Stomach (tissue), 9 donors: ENCODE measurements around the gene PLEKHG1. TPM values are rescaled to one million over a fixed set of nuclear protein-coding genes. Genes with fewer than 3 reads are reported as not detected.
A peak's percentile ranks its signal among the peaks of the same experiment; 100 is the strongest.

Source experiments
- DNase-seq, 2 donors: peaks; one replicate each; pipeline versions ENCODE4 v3.0.0 to v3.0.0-alpha.2; 2013 to 2019
- H3K27ac ChIP-seq, 5 donors: fragments of 200-600 bp in 4 of 5; sonication (generic) in 4 of 5; one replicate each; pipeline ENCODE4 v1.5.1; 2013 to 2019; ENCODE audit warnings: mild to moderate bottlenecking in 1 of 5, moderate library complexity in 1 of 5
- H3K27me3 ChIP-seq, 3 donors: fragments of 200-600 bp; sonication (generic); one replicate each; pipeline ENCODE4 v1.5.1; 2017 to 2019; ENCODE audit warnings: mixed run types in 1 of 3
- H3K36me3 ChIP-seq, 4 donors: fragments of 200-600 bp; sonication (generic); 1 replicate in 3 of 4; 2 replicates in 1 of 4; pipeline ENCODE4 v1.5.1; 2016 to 2019
- H3K4me1 ChIP-seq, 4 donors: fragments of 200-600 bp; sonication (generic); one replicate each; pipeline ENCODE4 v1.5.1; 2016 to 2019
- H3K4me3 ChIP-seq, 4 donors: fragments of 200-600 bp; sonication (generic) in 3 of 4; one replicate each; pipeline ENCODE4 v1.5.1; 2016 to 2019; ENCODE audit warnings: mild to moderate bottlenecking in 1 of 4
- H3K9me3 ChIP-seq, 4 donors: fragments of 200-600 bp; sonication (generic); one replicate each; pipeline ENCODE4 v1.5.1; 2016 to 2019
- EP300 ChIP-seq: sonication (generic); formaldehyde crosslinking; IDR thresholded peaks from one replicate; pipeline ENCODE4 v1.6.1; 2017; ENCODE audit warnings: antibody characterized with exemption
- POLR2A ChIP-seq, 4 donors: fragments of 450-650 bp; IDR thresholded peaks; one replicate each; pipeline ENCODE4 v1.6.1; 2016; ENCODE audit warnings: antibody characterized with exemption in 4 of 4, control low read depth in 2 of 4, mild to moderate bottlenecking in 1 of 4, moderate library complexity in 1 of 4
- POLR2AphosphoS5 ChIP-seq, 3 donors: sonication (generic); formaldehyde crosslinking; IDR thresholded peaks; one replicate each; pipeline ENCODE4 v1.6.1; 2016; ENCODE audit warnings: antibody characterized with exemption in 3 of 3
- WGBS, 5 donors: extraction: QIAGEN DNeasy Blood & Tissue Kit in 3 of 5; methylation state at CpG; one replicate each; pipeline versions ENCODE4 v1.1.5 to v1.1.7; 2013 to 2018; 5-methylcytosine and 5-hydroxymethylcytosine counted together
- intact Hi-C: fragments of 100-400 bp; cut with DNase I; formaldehyde crosslinking; loops from one replicate; pipeline ENCODE4 v1.15.1; 2023; ENCODE audit warnings: low total_unique reads
- polyA plus RNA-seq, 3 donors: library from polyadenylated mRNA; stranded (reverse); fragments of 200-250 nt; gene quantifications; one replicate each; pipeline ENCODE4 v1.2.3, GENCODE V29; 2013
- total RNA-seq, 5 donors: library from RNA; depleted of rRNA; stranded (reverse); fragments of >200 nt; gene quantifications; one replicate each; pipeline versions ENCODE4 v1.1.0 to v1.2.3, GENCODE V29; 2014 to 2016
- TF ChIP-seq, protein P1 (sequence below), 7 experiments: fragments of 450-650 bp in 4 of 7; fragments of 200-600 bp in 3 of 7; sonication (generic) in 3 of 7; IDR thresholded peaks; one replicate each; pipeline ENCODE4 v1.5.1; 2016 to 2019; ENCODE audit warnings: antibody characterized with exemption in 7 of 7, control low read depth in 2 of 7, mild to moderate bottlenecking in 1 of 7
- donor health status: healthy with polysubstance abuse.
- donor health status: Bipolar disorder and iron deficiency.
- donor health status: healthy.

PLEKHG1 gene
- total and polyA plus RNA-seq, 8 donors: 1.9 to 92.9 (median 10.4) TPM

- no peaks in the 10 kb centered on the region for H3K27me3 ChIP-seq
- no peaks in the 10 kb centered on the region for H3K4me1 ChIP-seq
- no peak overlapping the region for H3K27ac ChIP-seq
- H3K36me3 ChIP-seq: no peaks in the 10 kb centered on the region
- H3K4me3 ChIP-seq: no peak overlapping the region
- WGBS, 5 donors: 88 to 95% (median 92%) methylated on average over 4 of the region's 4 CpGs
- no peaks in the 10 kb centered on the region for H3K9me3 ChIP-seq
- DNase-seq: no peak
- intact Hi-C loops: no loop called here
- TF ChIP-seq, protein P1, sequence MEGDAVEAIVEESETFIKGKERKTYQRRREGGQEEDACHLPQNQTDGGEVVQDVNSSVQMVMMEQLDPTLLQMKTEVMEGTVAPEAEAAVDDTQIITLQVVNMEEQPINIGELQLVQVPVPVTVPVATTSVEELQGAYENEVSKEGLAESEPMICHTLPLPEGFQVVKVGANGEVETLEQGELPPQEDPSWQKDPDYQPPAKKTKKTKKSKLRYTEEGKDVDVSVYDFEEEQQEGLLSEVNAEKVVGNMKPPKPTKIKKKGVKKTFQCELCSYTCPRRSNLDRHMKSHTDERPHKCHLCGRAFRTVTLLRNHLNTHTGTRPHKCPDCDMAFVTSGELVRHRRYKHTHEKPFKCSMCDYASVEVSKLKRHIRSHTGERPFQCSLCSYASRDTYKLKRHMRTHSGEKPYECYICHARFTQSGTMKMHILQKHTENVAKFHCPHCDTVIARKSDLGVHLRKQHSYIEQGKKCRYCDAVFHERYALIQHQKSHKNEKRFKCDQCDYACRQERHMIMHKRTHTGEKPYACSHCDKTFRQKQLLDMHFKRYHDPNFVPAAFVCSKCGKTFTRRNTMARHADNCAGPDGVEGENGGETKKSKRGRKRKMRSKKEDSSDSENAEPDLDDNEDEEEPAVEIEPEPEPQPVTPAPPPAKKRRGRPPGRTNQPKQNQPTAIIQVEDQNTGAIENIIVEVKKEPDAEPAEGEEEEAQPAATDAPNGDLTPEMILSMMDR (IDR thresholded peaks at IDR 0.05): no peak
- TF ChIP-seq POLR2AphosphoS5 (IDR thresholded peaks at IDR 0.05) (no peak), POLR2A (IDR thresholded peaks at IDR 0.05) (no peak), EP300 (no peak)
Observed at GRCh38 chr6:150593119-150593518, 6.6 kb upstream of the PLEKHG1 start.

- Histone ChIP-seq H3K4me1 (peaks cover 0 to 22% (median 9%) of the 10 kb centered on the region in 4 donors), H3K4me3 (no peak overlapping the region), H3K9me3 (no peaks in the 10 kb centered on the region), H3K36me3 (no peaks in the 10 kb centered on the region), H3K27me3 (peaks cover 0 to 15% (median 4%) of the 10 kb centered on the region in 3 donors), H3K27ac (no peak overlapping the region)
- DNase-seq: no peak
- 57 to 77% (median 62%) methylated on average over 7 of the region's 7 CpGs for WGBS, 5 donors
- intact Hi-C loops: no loop called here
- TF ChIP-seq, protein P1 (IDR thresholded peaks at IDR 0.05): no peak
- TF ChIP-seq POLR2AphosphoS5 (IDR thresholded peaks at IDR 0.05): no peak
- TF ChIP-seq POLR2A (IDR thresholded peaks at IDR 0.05): no peak
- no peak for TF ChIP-seq EP300
Observed at GRCh38 chr6:150596439-150596838, 3.2 kb upstream of the PLEKHG1 start.

DNA sequence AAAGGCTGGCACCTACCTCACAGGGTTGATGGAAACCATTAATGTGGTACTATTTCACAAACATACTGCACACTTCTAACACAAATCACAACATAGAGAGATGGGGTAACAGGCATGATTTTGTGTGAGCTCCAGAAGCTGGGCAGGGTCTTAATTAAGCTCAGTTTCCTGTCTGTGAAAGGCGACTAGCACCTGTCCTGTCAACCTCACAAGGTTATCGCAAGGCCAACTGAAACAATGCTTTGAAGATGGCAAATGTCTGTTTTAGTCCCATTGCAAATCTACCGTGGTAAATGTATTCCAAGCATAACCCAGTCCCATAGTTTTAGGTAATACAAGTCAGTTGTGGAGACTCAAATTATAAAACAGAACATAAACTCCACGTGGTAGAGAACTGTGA, 1.3 kb upstream of the PLEKHG1 start:
- intact Hi-C loops: no loop called here
- no peak for DNase-seq

GRCh38 chr6:150598858-150599198, 857 bp upstream of the PLEKHG1 start:
- TF ChIP-seq EP300 (no peak), POLR2AphosphoS5 (IDR thresholded peaks at IDR 0.05) (no peak), POLR2A (IDR thresholded peaks at IDR 0.05) (no peak)
- TF ChIP-seq, protein P1 (IDR thresholded peaks at IDR 0.05): no peak
- H3K36me3 ChIP-seq: no peaks in the 10 kb centered on the region
- 39 to 61% (median 58%) methylated on average over 3 of the region's 3 CpGs for WGBS, 5 donors
- no peak for DNase-seq
- peaks cover 0 to 22% (median 9%) of the 10 kb centered on the region in 4 donors for H3K4me1 ChIP-seq
- H3K27me3 ChIP-seq: peaks cover 0 to 23% (median 4%) of the 10 kb centered on the region in 3 donors
- intact Hi-C loops: no loop called here
- H3K4me3 ChIP-seq: peak overlapping the region; percentile 75 to 86 (median 78)
- no peaks in the 10 kb centered on the region for H3K9me3 ChIP-seq
- peak overlapping the region in 3 of 5 donors; percentile 86 to 88 (median 87) for H3K27ac ChIP-seq

More for the DNA sequence above, 1.3 kb upstream of the PLEKHG1 start:
- H3K36me3 ChIP-seq: no peaks in the 10 kb centered on the region
- TF ChIP-seq, protein P1 (IDR thresholded peaks at IDR 0.05): no peak
- TF ChIP-seq POLR2A (IDR thresholded peaks at IDR 0.05) (no peak), POLR2AphosphoS5 (IDR thresholded peaks at IDR 0.05) (no peak), EP300 (no peak)
- peaks cover 0 to 23% (median 4%) of the 10 kb centered on the region in 3 donors for H3K27me3 ChIP-seq
- WGBS, 5 donors: 51 to 76% (median 67%) methylated on average over 4 of the region's 4 CpGs
- no peak overlapping the region for H3K27ac ChIP-seq
- H3K4me1 ChIP-seq: peaks cover 0 to 22% (median 9%) of the 10 kb centered on the region in 4 donors
- H3K9me3 ChIP-seq: no peaks in the 10 kb centered on the region
- H3K4me3 ChIP-seq: no peak overlapping the region
